Hematopoietic multipotent progenitor cell treated with erythropoietin and hydrocortisone succinate and interleukin-3 and kit ligand, for 6 days (in vitro differentiated cells): Measurements from ENCODE around the gene PIGP.
"Not testable (repeated sequence)": the region's sequence is repeated elsewhere in the genome, so short reads cannot be mapped to it uniquely, and the experiment has no call there.

Source experiments
- DNase-seq: peaks from one replicate; pipeline ENCODE4 v3.0.0-alpha.2; 2015

PIGP gene

DNA sequence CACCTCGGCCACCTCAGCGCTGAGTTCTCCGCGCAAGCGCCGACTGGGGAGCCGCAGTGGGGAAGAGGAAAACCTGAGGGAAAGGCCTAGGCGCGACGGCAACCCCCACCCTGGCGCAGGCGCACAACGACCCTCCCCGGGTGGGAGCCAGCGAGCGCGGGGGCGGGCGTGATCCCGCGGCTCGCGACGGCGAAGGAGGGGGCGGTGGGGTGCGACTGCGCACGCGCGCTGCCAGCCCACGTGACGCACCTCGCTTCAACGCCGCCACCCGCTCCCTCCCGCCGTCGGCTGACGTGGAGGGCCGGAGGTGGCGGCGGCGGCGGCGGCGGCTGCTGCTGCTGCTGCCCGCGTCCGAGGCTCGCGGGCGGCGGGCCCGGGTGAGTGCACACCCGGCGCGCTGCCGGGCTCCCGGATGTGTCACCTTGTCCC, at the start of gene PIGP, which contains the start of gene TTC3:
Gene PIGP, minus strand, starts transcription at position 84 of the 429 bp plus-strand sequence. CDS start 556 bp downstream, outside the sequence.
Gene TTC3, plus strand, starts transcription at position 267 of the 429 bp plus-strand sequence. CDS start 14,004 bp downstream, outside the sequence.
- peak; percentile 92 for DNase-seq

- DNase-seq: no peak
Measured at GRCh38 chr21:37119421-37120218, 46.7 kb upstream of the PIGP start.

GRCh38 chr21:37118187-37118826, 45.4 kb upstream of the PIGP start:
- DNase-seq: no peak

DNA sequence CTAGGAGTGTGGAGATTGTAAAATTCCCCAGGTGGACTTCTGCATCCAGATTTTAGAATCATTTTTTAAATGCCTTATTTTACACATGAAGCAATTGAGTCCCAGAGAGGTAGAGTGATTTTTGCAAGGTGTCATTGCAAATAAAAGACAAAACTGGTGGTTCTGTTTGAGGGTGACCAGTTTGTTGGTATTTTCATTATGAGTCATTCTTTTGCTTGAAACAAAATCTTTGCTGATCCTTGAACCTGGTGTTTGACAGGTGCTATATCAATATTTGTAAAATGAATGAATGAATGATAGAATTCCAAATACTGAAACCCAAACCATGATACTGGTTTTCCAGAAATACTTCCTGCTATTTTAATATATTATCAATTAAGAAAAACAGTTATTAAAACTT, 44.3 kb upstream of the PIGP start:
- no peak for DNase-seq

- DNase-seq: not testable (repeated sequence)
Measured at GRCh38 chr21:37116459-37116858, 43.6 kb upstream of the PIGP start.

DNA sequence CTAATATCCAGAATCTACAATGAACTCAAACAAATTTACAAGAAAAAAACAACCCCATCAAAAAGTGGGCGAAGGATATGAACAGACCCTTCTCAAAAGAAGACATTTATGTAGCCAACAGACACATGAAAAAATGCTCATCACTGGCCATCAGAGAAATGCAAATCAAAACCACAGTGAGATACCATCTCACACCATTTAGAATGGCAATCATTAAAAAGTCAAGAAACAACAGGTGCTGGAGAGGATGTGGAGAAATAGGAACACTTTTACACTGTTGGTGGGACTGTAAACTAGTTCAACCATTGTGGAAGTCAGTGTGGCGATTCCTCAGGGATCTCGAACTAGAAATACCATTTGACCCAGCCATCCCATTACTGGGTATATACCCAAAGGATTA, 41.4 kb upstream of the PIGP start:
- not testable (repeated sequence) for DNase-seq

DNA sequence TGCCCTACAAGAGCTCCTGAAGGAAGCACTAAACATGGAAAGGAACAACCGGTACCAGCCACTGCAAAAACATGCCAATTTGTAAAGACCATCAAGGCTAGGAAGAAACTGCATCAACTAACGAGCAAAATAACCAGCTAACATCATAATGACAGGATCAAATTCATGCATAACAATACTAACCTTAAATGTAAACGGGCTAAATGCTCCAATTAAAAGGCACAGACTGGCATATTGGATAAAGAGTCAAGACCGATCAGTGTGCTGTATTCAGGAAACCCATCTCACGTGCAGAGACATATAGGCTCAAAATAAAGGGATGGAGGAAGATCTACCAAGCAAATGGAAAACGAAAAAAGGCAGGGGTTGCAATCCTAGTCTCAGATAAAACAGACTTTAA, 38.2 kb upstream of the PIGP start:
- not testable (repeated sequence) for DNase-seq

DNA sequence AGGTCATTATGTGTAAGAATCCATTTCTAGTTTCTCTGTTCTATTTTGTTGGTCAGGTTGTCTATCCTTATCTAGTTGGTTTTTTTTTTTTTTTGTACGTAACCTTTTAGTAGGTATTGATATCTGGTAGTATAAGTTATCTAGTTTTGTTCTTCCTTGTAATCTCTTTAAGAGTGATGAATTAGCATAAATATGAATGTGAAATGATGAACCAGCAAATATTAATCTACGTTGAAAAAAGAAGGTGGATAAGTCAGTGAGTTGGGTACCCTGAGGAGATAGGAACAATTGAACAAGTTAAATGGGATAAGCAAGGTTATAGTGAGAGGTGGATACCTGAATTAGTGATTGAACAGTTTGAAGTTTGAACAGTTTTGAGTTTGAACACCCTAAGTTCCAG, 34.1 kb upstream of the PIGP start:
- no peak for DNase-seq

GRCh38 chr21:37102746-37103145, 29.9 kb upstream of the PIGP start:
- DNase-seq: not testable (repeated sequence)

DNA sequence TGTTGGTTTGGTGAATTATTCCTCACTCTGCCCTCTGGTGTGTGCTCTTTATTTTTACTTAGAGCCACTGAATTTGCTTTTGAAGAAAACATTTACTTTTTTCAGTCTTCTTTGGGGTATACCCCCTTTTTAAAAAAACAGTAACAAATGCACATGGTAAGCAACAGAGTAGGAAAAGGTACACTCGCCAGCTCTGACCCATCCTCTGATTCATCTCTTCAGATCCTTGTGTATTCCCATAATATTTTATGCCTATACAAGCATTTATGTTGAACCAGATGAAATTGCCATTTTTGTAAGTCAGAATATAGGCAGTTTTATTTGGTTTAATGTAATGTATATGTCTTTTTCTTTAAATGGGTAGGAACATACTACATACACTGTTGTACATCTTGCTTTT, 28.5 kb upstream of the PIGP start:
- no peak for DNase-seq

DNA sequence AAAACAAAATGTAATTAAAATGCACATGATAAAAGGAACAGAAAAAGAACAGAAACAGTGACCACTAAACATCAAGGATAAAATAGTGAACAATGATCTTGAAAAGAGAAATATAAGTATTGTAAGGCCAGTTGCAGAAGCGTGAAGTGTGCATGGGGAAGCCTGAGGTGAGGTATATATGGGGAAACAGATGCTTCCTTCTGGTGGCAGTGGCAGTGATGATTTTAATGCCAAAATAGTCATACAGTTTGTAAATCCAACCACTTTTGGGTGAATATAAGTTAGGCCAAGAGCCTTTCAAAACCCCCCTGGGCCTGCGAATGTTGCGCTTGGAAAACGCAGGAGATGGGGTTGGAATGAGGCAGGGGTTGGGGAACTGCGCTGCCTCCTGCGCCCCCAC, 27.4 kb upstream of the PIGP start:
- DNase-seq: no peak

DNA sequence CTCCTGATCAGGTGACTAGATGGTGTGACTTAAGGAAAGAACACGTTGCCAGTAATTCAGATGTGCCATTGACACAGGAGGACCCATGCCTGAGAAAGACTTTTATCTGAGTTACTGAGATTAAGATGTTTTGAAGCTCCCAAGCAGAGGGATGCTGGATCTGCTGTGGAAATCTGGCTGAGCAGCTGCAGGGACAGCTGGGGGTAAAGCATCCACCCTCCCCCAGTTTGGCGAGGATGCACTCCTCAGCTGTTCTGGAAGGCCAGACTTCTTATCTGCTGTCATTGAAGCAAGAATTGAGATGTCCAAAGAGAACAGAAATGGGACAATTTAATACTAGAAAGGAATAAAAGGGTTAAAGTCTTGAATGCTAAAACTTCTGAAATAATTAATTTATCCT, 25.9 kb upstream of the PIGP start:
- no peak for DNase-seq

GRCh38 chr21:37095821-37096220, 22.9 kb upstream of the PIGP start:
- no peak for DNase-seq

DNA sequence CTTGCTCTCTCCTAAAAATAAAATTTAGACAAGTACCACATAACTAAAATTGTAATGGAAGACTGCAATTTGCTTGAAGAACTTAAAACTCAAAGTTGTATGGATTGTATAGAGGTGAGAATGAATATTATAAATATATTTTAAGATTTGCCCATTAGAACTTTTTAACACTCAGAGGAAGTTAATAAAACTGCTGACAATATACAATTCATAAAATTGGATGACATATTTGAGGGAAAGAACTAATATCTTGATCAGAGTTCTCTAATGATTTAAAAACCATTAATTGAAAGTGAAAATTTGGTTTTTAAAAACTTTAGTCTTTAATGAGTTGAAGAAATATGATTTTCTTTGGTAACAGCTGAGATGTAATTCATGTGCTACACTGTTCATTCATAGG, 21.1 kb upstream of the PIGP start:
- no peak for DNase-seq

- DNase-seq: no peak
Measured at GRCh38 chr21:37088186-37088735, 15.4 kb upstream of the PIGP start.

GRCh38 chr21:37087188-37087587, 14.3 kb upstream of the PIGP start:
- DNase-seq: peak; percentile 76

DNA sequence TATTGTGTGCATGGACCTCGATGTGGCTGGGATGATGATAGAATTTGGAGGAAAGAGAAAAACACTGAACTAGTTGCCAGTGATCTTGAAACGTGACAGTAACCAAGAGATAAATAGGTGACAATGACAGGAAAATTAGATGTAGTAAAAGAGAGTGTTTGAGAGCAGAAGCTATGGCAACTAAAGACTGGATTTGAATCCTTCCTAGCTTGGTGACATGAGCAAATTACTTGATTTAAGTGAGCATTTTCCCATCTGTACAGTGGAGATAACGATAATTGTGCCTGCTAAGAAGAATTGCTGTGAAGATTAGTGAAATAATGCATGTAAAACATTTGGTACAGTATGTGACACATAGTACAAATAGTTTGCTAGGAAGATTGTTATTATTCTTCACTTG, 12.9 kb upstream of the PIGP start:
- peak; percentile 37 for DNase-seq

DNA sequence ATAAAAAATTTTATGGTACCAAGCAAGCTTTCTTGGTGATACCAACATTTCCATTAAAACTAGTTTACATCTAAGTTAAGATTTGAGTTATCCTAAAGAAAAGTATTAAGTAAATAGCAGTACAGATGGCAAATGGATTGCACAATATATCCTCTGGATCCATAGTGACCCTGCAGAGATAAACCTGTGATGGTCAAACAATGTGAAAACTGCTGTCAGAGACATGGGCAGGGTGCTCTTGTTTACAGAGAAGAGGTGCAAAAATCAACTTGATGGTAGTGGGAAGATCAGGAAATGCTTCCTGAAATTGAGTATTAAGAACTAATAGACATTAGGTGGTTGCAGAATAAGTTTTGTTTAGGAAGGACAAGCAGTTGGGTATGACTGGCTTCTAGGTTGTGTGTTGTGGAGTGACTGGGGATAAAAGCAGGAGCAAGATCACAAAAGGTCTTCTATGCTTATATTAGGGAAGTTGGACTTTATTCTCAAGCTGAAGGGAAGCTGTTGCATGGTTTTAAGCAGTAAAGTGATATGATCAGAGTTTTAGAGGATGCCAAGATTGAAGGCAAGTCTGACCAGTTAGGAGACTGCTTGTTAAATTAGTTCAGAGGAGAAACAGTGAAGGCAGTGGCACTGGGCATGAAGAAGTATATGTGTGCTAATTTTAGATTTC, 10.1 kb upstream of the PIGP start:
- DNase-seq: peak; percentile 39

GRCh38 chr21:37082375-37082774, 9.5 kb upstream of the PIGP start:
- DNase-seq: no peak

DNA sequence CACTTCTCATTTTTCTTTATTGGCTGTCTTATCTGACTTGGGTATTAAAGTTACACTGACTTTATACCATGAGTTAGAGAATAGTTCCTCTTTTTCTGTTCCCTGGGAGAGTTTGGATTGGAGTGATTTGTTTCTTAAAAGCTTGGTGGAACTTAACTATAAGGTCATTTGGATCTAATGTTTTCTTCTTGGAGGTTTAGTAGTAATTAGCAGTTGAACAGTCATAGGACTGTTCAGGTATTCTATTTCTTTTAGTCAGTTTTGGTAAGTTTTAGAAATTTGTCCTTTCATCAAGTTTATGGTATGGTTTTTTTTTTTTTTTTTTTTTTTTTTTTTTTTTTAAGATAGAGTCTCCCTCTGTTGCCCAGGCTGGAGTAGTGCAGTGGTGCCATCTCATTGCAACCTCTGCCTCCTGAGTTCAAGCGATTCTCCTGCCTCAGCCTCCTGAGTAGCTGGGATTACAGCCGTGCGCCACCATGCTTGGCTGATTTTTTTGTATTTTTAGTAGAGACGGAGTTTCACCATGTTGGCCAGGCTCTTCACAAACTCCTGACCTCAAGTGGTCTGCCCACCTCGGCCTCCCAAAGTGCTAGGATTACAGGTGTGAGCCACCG, 6.4 kb upstream of the PIGP start:
- peak; percentile 28 for DNase-seq

GRCh38 chr21:37077403-37077802, 4.5 kb upstream of the PIGP start:
- no peak for DNase-seq

- no peak for DNase-seq
Measured at GRCh38 chr21:37076087-37076850, 3.4 kb upstream of the PIGP start.
